ENCODE results near the gene MFSD12. TPM values are rescaled to one million over a fixed set of nuclear protein-coding genes. Genes with fewer than 3 reads are reported as not detected.

Gene MFSD12
- total and polyA plus RNA-seq, 7 donors, result 2.4 to 53.5 (median 22.1) TPM

GRCh38 chr19:3590991-3591659 lies 33.7 kb upstream of the MFSD12 start:
- Histone ChIP-seq H3K36me3 (no peaks in the 10 kb centered on the region), H3K27ac (no peak overlapping the region), H3K4me1 (peaks cover 0 to 12% (median 12%) of the 10 kb centered on the region in 4 donors), H3K27me3 (peaks cover 3 to 8% (median 5%) of the 10 kb centered on the region in 3 donors), H3K4me3 (no peak overlapping the region), H3K9me3 (no peaks in the 10 kb centered on the region)
- DNase-seq, result no peak
- 90 to 92% methylated on average over 8 of the region's 8 CpGs for WGBS, 2 donors
- TF ChIP-seq POLR2A (IDR thresholded peaks at IDR 0.05) (no peak), EP300 (IDR thresholded peaks at IDR 0.05) (no peak), CTCF (IDR thresholded peaks at IDR 0.05) (no peak), POLR2AphosphoS5 (IDR thresholded peaks at IDR 0.05) (no peak)
- intact Hi-C loops (cut with DNase I), result no loop called here

- 94 to 96% methylated on average over 22 of the region's 22 CpGs for WGBS, 2 donors
- Histone ChIP-seq H3K4me3 (no peak overlapping the region), H3K9me3 (no peaks in the 10 kb centered on the region), H3K4me1 (peaks cover 0 to 24% (median 23%) of the 10 kb centered on the region in 4 donors), H3K27ac (no peak overlapping the region), H3K36me3 (no peaks in the 10 kb centered on the region), H3K27me3 (peaks cover 15 to 20% (median 16%) of the 10 kb centered on the region in 3 donors)
- intact Hi-C loops (cut with DNase I), result no loop called here
- no peak for DNase-seq
- TF ChIP-seq POLR2A (IDR thresholded peaks at IDR 0.05) (no peak), EP300 (IDR thresholded peaks at IDR 0.05) (no peak), POLR2AphosphoS5 (IDR thresholded peaks at IDR 0.05) (no peak), CTCF (IDR thresholded peaks at IDR 0.05) (no peak)
Measured at GRCh38 chr19:3589949-3590348, 32.6 kb upstream of the MFSD12 start.

GRCh38 chr19:3589439-3589838 lies 32.1 kb upstream of the MFSD12 start:
- Histone ChIP-seq H3K27ac (no peak overlapping the region), H3K4me1 (peaks cover 0 to 25% (median 23%) of the 10 kb centered on the region in 4 donors), H3K36me3 (no peaks in the 10 kb centered on the region), H3K27me3 (peaks cover 16 to 25% (median 19%) of the 10 kb centered on the region in 3 donors), H3K9me3 (no peaks in the 10 kb centered on the region), H3K4me3 (no peak overlapping the region)
- DNase-seq, result no peak
- intact Hi-C loops (cut with DNase I), result no loop called here
- TF ChIP-seq POLR2AphosphoS5 (IDR thresholded peaks at IDR 0.05) (no peak), EP300 (IDR thresholded peaks at IDR 0.05) (no peak), POLR2A (IDR thresholded peaks at IDR 0.05) (no peak), CTCF (IDR thresholded peaks at IDR 0.05) (no peak)
- WGBS, 2 donors, result 81 to 88% methylated on average over 11 of the region's 11 CpGs

- Histone ChIP-seq H3K27ac (peak overlapping the region in 1 of 4 donors; percentile 46), H3K4me1 (peaks cover 0 to 25% (median 23%) of the 10 kb centered on the region in 4 donors), H3K36me3 (no peaks in the 10 kb centered on the region), H3K9me3 (no peaks in the 10 kb centered on the region), H3K27me3 (peaks cover 16 to 27% (median 21%) of the 10 kb centered on the region in 3 donors), H3K4me3 (peak overlapping the region in 2 of 4 donors; percentile 10 to 13)
- no peak for DNase-seq
- 70 to 79% methylated on average over 31 of the region's 31 CpGs for WGBS, 2 donors
- intact Hi-C loops (cut with DNase I), result no loop called here
- no peak for TF ChIP-seq POLR2AphosphoS5 (IDR thresholded peaks at IDR 0.05)
- TF ChIP-seq POLR2A (IDR thresholded peaks at IDR 0.05), result no peak
- TF ChIP-seq CTCF (IDR thresholded peaks at IDR 0.05), result no peak
- no peak for TF ChIP-seq EP300 (IDR thresholded peaks at IDR 0.05)
Measured at GRCh38 chr19:3586707-3587346, 29.4 kb upstream of the MFSD12 start.
